GM10266 (cell line): Measurements from ENCODE around the gene QKI.

Source experiments
- DNase-seq: peaks from one replicate; pipeline ENCODE4 v3.0.0; 2012; ENCODE audit errors: extremely low spot score
- TF ChIP-seq, protein P1 (sequence below): IDR thresholded peaks from 2 replicates; pipeline ENCODE4 v1.5.1; 2012; ENCODE audit warnings: mild to moderate bottlenecking, low read depth; ENCODE audit not compliant: control insufficient read depth, insufficient read depth; ENCODE audit errors: missing control alignments

The QKI gene

DNA sequence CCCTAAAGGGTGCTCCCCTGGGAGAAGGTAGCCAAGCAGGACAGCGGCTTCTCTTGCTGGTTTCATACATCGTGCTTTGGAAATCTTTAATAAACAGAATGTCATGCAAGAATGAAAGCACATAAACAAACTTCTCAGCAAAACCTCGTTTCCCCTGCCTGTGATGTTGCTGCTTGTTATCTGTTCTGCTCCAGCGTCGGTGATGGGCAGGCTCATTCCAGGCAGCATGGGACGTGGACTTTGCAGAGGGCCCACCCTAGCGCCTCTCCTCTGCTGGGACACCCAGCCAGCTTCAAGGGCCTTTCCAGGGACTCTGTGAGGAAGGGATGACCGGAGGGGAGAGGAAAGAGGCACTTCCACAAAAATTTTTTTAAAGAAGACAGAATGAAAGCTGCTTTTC is 197.7 kb downstream of the QKI start:
- no peak for DNase-seq
- TF ChIP-seq, protein P1, sequence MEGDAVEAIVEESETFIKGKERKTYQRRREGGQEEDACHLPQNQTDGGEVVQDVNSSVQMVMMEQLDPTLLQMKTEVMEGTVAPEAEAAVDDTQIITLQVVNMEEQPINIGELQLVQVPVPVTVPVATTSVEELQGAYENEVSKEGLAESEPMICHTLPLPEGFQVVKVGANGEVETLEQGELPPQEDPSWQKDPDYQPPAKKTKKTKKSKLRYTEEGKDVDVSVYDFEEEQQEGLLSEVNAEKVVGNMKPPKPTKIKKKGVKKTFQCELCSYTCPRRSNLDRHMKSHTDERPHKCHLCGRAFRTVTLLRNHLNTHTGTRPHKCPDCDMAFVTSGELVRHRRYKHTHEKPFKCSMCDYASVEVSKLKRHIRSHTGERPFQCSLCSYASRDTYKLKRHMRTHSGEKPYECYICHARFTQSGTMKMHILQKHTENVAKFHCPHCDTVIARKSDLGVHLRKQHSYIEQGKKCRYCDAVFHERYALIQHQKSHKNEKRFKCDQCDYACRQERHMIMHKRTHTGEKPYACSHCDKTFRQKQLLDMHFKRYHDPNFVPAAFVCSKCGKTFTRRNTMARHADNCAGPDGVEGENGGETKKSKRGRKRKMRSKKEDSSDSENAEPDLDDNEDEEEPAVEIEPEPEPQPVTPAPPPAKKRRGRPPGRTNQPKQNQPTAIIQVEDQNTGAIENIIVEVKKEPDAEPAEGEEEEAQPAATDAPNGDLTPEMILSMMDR = no peak

DNA sequence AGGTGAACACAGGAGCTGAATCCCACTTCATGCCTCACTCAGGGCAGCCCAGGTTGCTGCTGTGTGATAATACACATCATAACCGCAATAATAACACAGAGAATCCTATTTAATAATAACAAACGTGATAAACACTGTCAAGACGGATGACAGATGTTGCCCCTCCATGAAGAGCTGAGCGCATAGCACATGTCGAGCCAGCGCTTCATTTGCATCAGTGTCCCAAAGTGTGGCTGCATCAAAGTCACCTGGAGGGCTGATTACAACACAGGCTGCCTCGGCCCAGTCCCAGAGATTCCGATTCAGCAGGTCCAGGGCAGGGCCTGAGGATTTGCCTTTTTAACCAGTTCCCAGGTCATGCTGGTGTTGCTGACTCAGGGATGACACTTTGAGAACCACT is 198.5 kb downstream of the QKI start:
- no peak for DNase-seq
- TF ChIP-seq, protein P1 = no peak

DNA sequence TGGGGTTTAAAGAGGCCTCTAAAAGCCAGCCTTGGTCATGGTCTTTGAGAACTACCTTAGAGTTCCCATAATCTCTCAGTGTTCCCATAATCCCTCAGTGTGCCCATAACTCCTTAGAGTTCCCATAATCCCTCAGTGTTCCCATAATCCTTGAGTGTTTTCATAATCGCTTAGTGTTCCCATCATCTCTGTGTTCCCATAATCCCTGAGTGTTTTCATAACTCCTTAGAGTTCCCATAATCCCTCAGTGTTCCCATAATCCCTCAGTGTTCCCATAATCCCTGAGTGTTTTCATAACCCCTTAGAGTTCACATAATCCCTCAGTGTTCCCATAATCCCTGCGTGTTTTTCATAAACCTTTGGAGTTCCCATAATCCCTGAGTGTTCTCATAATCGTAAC is 199.2 kb downstream of the QKI start:
- no peak for DNase-seq
- TF ChIP-seq, protein P1 = no peak

DNA sequence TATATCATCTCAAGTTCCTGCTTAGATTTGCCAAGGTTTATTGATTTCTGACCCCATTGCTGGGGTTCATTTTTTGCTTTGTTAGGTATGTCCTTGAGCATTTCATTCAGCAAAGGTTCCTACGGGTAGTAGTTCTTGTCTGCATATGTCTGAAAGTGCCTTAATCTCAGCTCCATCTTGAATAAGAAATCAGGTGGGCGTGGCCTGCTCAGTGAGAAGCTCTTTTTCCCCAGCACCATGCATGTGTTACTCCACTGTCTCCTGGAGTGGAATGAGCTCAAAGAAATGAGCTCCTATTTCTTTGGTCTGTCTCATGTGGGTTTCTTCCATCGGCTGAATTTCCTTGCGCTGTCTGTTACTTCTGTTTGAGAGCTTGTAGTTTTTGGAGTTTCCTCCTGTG is 201.9 kb downstream of the QKI start:
- no peak for DNase-seq
- TF ChIP-seq, protein P1 = no peak

DNA sequence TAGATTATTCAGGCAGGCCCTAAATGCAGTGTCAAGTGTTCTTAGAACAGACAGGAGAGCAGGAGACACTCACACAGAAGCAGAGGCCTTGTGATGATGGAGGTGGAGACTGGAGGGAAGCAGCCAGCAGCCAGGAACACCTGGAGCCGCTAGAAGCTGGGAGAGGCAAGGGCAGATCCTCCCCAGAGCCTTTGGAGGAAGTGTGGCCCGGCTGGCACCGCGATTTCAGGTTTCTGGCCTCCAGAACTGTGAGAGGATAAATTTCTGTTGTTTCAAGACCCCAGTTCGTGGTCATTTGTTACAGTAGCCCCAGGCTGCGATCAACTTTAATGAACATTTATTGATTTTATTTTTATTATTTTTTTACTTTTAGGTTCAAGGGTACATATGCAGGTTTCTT is 203.0 kb downstream of the QKI start:
- DNase-seq = no peak
- TF ChIP-seq, protein P1 = no peak

DNA sequence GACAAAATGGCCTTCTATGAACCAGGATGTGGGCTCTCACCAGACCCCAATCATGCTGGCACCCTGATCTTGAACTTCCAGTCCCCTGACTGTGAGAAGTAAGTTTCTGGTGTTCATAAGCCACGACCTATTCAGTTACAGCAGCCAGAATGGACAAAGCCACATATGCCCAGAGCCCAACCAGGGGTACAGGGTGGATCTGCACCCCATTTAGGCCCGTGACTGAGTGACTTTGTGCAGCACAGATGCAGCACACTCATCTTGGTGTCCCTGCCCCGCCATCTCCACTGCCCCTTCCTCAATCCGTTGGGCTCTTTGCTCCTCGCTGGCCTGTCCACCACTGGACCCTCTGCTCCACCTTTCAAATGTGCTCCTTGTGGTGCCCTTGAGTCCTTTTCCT is 205.6 kb downstream of the QKI start:
- DNase-seq = no peak
- TF ChIP-seq, protein P1 = no peak

DNA sequence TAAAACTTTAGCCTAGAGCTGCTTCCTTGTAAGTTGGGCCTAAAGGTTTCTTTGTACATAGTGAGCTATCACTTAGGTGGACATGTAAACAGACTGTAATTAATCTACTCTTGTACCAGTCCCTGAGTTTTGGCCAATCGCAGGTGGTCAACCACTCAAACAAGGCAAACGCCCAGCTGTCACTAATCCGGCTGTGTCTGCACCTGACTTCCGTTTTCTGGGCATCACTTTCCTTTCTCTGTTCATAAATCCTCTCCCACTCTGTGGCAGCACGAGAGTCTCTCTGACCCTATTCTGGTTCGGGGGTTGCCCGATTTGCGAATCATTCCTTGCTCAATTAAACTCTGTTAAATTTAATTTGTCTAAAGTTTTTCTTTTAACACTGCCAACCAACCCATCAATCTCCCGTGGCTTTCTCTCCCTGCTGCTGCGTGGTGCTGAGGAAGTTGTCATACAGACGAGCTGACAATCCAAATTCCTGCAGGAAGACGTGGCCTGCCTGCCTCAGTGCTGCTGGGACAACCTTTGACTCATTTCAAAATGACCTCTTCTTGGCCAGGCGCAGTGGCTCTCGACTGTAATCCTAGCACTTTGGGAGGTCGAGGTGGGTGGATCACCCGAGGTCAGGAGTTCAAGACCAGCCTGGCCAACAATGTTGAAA is 206.3 kb downstream of the QKI start:
- no peak for DNase-seq
- TF ChIP-seq, protein P1 = no peak
